K562 (cell line): ENCODE results near the gene ABHD14A. TPM values are rescaled to one million over a fixed set of nuclear protein-coding genes. Genes with fewer than 3 reads are reported as not detected.

Experiments
- ATAC-seq: fragments of 200-7000 bp; cut with Tn5 transposase; 3 replicates; pipeline ENCODE4 v1.9.1; 2020; ENCODE audit warnings: moderate library complexity
- BruUV-seq: library from RNA; stranded (reverse); fragments of 400-500 nt; replicated peaks from 2 replicates; lab custom pipeline; 2021; lab: Mats Ljungman, UMichigan
- CTCF ChIA-PET: fragments of 300-600 bp; formaldehyde crosslinking; extraction: SDS; loops from one replicate; lab custom pipeline; 2021; ENCODE audit warnings: low intra/inter-chr PET ratio; lab: Yijun Ruan, JAX
- POLR2A ChIA-PET: fragments of 300-600, 350-650 bp; sonication (Branson Sonifier 250); formaldehyde crosslinking; extraction: SDS; loops from one replicate; lab custom pipeline; 2021; ENCODE audit warnings: antibody characterized with exemption, inconsistent platforms; lab: Yijun Ruan, JAX
- DNase-seq, 4 experiments: peaks; one replicate each; pipeline versions ENCODE4 v3.0.0 to v3.0.0-alpha.2; 2011 to 2018; ENCODE audit warnings: low spot score in 3 of 4, mixed read lengths in 3 of 4; ENCODE audit errors: extremely low read depth in 1 of 4
- FAIRE-seq: peaks from 2 replicates; lab custom pipeline; 2011; peaks lifted over from hg19 to GRCh38; lab: Jason Lieb, UNC
- H2AFZ ChIP-seq: 2 replicates; pipeline ENCODE4 v1.6.0; 2011; ENCODE audit warnings: low read depth, low read length, control low read depth, inconsistent platforms
- H3K27ac ChIP-seq: fragments of 200-600 bp; 3 replicates; pipeline ENCODE4 v1.8.0; 2011; ENCODE audit warnings: low read depth, mild to moderate bottlenecking, control low read depth, inconsistent platforms, low read length, moderate library complexity, mixed read lengths; ENCODE audit errors: extremely low read depth
- H3K27me3 ChIP-seq, 2 experiments: fragments of 300-600 bp in 1 of 2; 2 replicates in 1 of 2; 3 replicates in 1 of 2; pipeline versions ENCODE4 v1.6.0 to v1.8.0; 2011; ENCODE audit warnings: inconsistent platforms in 2 of 2, low read length in 2 of 2, mild to moderate bottlenecking in 1 of 2, mixed read lengths in 1 of 2, moderate library complexity in 1 of 2; ENCODE audit not compliant: control insufficient read depth in 2 of 2, insufficient read depth in 2 of 2
- H3K36me3 ChIP-seq: fragments of 300-600 bp; 3 replicates; pipeline ENCODE4 v1.8.0; 2011; ENCODE audit warnings: mild to moderate bottlenecking, low read length, inconsistent platforms; ENCODE audit not compliant: control insufficient read depth, insufficient read depth
- H3K4me1 ChIP-seq, 2 experiments: fragments of 200-600 bp in 1 of 2; replicated peaks in 1 of 2; 2 replicates in 1 of 2; 3 replicates in 1 of 2; pipeline versions ENCODE4 v1.5.1 to v1.8.0; 2011; ENCODE audit warnings: inconsistent platforms in 2 of 2, low read length in 2 of 2, mild to moderate bottlenecking in 1 of 2, mixed read lengths in 1 of 2, moderate library complexity in 1 of 2; ENCODE audit not compliant: control insufficient read depth in 2 of 2, insufficient read depth in 2 of 2
- H3K4me2 ChIP-seq: 2 replicates; pipeline ENCODE4 v1.6.1; 2011; ENCODE audit warnings: low read length, control low read depth, inconsistent platforms, mixed read lengths; ENCODE audit not compliant: insufficient read depth
- H3K4me3 ChIP-seq: fragments of 200-600 bp; sonication (generic), shearing (Covaris generic); 2 replicates; pipeline ENCODE4 v1.5.1; 2016; ENCODE audit warnings: control low read depth, inconsistent platforms
- H3K79me2 ChIP-seq: fragments of 200-600 bp; 3 replicates; pipeline ENCODE4 v1.8.0; 2011; ENCODE audit warnings: low read length, inconsistent platforms; ENCODE audit not compliant: control insufficient read depth, insufficient read depth
- H3K9ac ChIP-seq, 2 experiments: 2 replicates each; pipeline versions ENCODE4 v1.6.0 to v1.6.1; 2011; ENCODE audit warnings: low read depth in 2 of 2, low read length in 2 of 2, control low read depth in 1 of 2, inconsistent platforms in 1 of 2, mild to moderate bottlenecking in 1 of 2, mixed read lengths in 1 of 2; ENCODE audit not compliant: insufficient read depth in 1 of 2
- H3K9me1 ChIP-seq: one replicate; pipeline ENCODE4 v1.6.0; 2011; ENCODE audit warnings: inconsistent platforms, mild to moderate bottlenecking, low read length, moderate library complexity; ENCODE audit not compliant: control insufficient read depth, insufficient read depth
- H3K9me3 ChIP-seq: replicated peaks from 2 replicates; pipeline ENCODE4 v1.5.1; 2011; ENCODE audit warnings: low read depth, low read length, inconsistent platforms; ENCODE audit not compliant: control insufficient read depth, insufficient read depth
- H4K20me1 ChIP-seq: replicated peaks from 2 replicates; pipeline ENCODE4 v1.6.1; 2011; ENCODE audit warnings: low read length, inconsistent platforms, mixed read lengths; ENCODE audit not compliant: control insufficient read depth, insufficient read depth
- E2F3 ChIP-seq: fragments of 250-450 bp; sonication (Bioruptor Pico); IDR thresholded peaks from 2 replicates; pipeline ENCODE4 v1.4.0; 2020; ENCODE audit warnings: mild to moderate bottlenecking
- EGR1 ChIP-seq: fragments of 450-650 bp; conservative IDR thresholded peaks from 2 replicates; pipeline ENCODE4 v1.6.1; 2017; ENCODE audit warnings: mild to moderate bottlenecking
- FOXA1 ChIP-seq: fragments of 450-650 bp; IDR thresholded peaks from 2 replicates; pipeline ENCODE4 v1.6.1; 2016; ENCODE audit warnings: mild to moderate bottlenecking, borderline replicate concordance
- GABPA ChIP-seq: fragments of 200-800 bp; sonication (Bioruptor generic); conservative IDR thresholded peaks from 2 replicates; pipeline ENCODE4 v1.6.1; 2016; ENCODE audit warnings: low read depth, missing genetic modification characterization, missing compliant biosample characterization
- GABPB1 ChIP-seq: sonication (generic); formaldehyde crosslinking; IDR thresholded peaks from 2 replicates; pipeline ENCODE4 v1.8.0; 2022; ENCODE audit warnings: mild to moderate bottlenecking, missing genetic modification reagents
- MEF2A ChIP-seq: IDR thresholded peaks from 2 replicates; pipeline ENCODE4 v1.6.1; 2011; ENCODE audit warnings: low read depth, mild to moderate bottlenecking, low read length, moderate library complexity; ENCODE audit not compliant: control insufficient read depth
- MEF2D ChIP-seq: conservative IDR thresholded peaks from 2 replicates; pipeline ENCODE4 v1.6.1; 2016; ENCODE audit warnings: low read depth, missing genetic modification characterization, missing compliant biosample characterization
- PHF8 ChIP-seq: fragments of 200-600 bp; sonication (generic); IDR thresholded peaks from 2 replicates; pipeline ENCODE4 v1.6.1; 2012; ENCODE audit warnings: mixed run types, mild to moderate bottlenecking, inconsistent platforms, low read length, moderate library complexity, borderline replicate concordance
- TFAP4 ChIP-seq: sonication (generic); formaldehyde crosslinking; IDR thresholded peaks from 2 replicates; pipeline ENCODE4 v1.8.0; 2022; ENCODE audit warnings: missing genetic modification reagents, mild to moderate bottlenecking, moderate library complexity, borderline replicate concordance
- VEZF1 ChIP-seq: fragments of 200-800 bp; sonication (Bioruptor generic); IDR thresholded peaks from 2 replicates; pipeline ENCODE4 v1.6.1; 2017; ENCODE audit warnings: missing genetic modification characterization, missing compliant biosample characterization
- ZBTB7A ChIP-seq: IDR thresholded peaks from 2 replicates; pipeline ENCODE4 v1.6.1; 2011; ENCODE audit warnings: low read depth, mild to moderate bottlenecking, low read length, moderate library complexity, borderline replicate concordance; ENCODE audit not compliant: control insufficient read depth
- ZNF140 ChIP-seq: fragments of 250-450 bp; sonication (Bioruptor Pico); IDR thresholded peaks from 2 replicates; pipeline ENCODE4 v1.8.0; 2021; ENCODE audit warnings: moderate library complexity, mild to moderate bottlenecking, inconsistent platforms
- WGBS: fragments of 100-300 bp; shearing (Covaris generic); methylation state at CpG from one replicate; pipeline ENCODE4 v1.1.6; 2016; ENCODE audit warnings: low coverage, mixed read lengths; ENCODE audit not compliant: insufficient coverage; ENCODE audit errors: missing lambda C conversion rate; 5-methylcytosine and 5-hydroxymethylcytosine counted together
- in situ Hi-C: fragments of 300-500 bp; cut with MboI; formaldehyde crosslinking; loops from 4 replicates; pipeline ENCODE4 v1.15.0; 2018; ENCODE audit warnings: inconsistent platforms, mixed read lengths
- intact Hi-C: fragments of 100-400 bp; cut with micrococcal nuclease; formaldehyde crosslinking; loops from 2 replicates; pipeline ENCODE4 v1.14.2; 2022
- polyA plus RNA-seq, 8 experiments: library from polyadenylated mRNA; depleted of rRNA in 4 of 8; stranded (reverse) in 5 of 8; unstranded in 3 of 8; fragments of >200 nt; fragmentation: Nextera tagmentation in 2 of 8; fragmentation: Illumina TruSeq in 1 of 8; extraction: Ambion mirVana in 2 of 8; extraction: Trizol in 1 of 8; gene quantifications; 2 replicates each; pipeline versions ENCODE4 v1.2.1 to v1.2.3, GENCODE V29; 2011 to 2014; ENCODE audit warnings: inconsistent platforms in 1 of 8, missing spikeins in 1 of 8
- total RNA-seq, 7 experiments: library from RNA; depleted of rRNA in 6 of 7; stranded (reverse); fragments of >200 nt in 6 of 7; fragmentation: Illumina TruSeq in 2 of 7; extraction: Trizol in 2 of 7; gene quantifications; 2 replicates each; pipeline versions ENCODE4 v1.2.1 to v1.2.3, GENCODE V29; 2011 to 2021; ENCODE audit warnings: low replicate concordance in 1 of 7

ABHD14A gene
- total and polyA plus RNA-seq, 9 of the 15 experiments (the other 6 are each of a cell fraction or from before 2014, with no cell fraction given): 0.90 to 10.5 (median 8.3) TPM

- peak overlapping the region; percentile 65; the same call in 1 of the 2 replicates for H2AFZ ChIP-seq
- intact Hi-C loops: no loop called here
- H3K4me2 ChIP-seq: peak overlapping the region; percentile 32; the same call in 1 of the 2 replicates
Observed at GRCh38 chr3:52005571-52005986, 30.7 kb downstream of the ABHD14A start.

More at GRCh38 chr3:52005571-52005986, 30.7 kb downstream of the ABHD14A start:
- WGBS: 8% methylated on average over 11 of the region's 15 CpGs
- ChIA-PET POLR2A (no interaction called here), CTCF (interaction anchor here (0.7 kb wide), 1 partner anchor 117 kb away, joined by 3 read pairs; no protein-coding TSS in a partner anchor)
- Histone ChIP-seq H3K27ac (no peak overlapping the region), H3K36me3 (no peaks in the 10 kb centered on the region), H3K4me3 (no peak overlapping the region), H3K9me1 (no peaks in the 10 kb centered on the region), H3K27me3 (no peaks in the 10 kb centered on the region), H3K79me2 (no peaks in the 10 kb centered on the region), H4K20me1 (no peaks in the 10 kb centered on the region), H3K9ac (peak overlapping the region in 1 of 2 experiments; percentile 69; a peak in 2 of 4 replicates), H3K9me3 (no peaks in the 10 kb centered on the region), H3K4me1 (peaks cover 17 to 35% of the 10 kb centered on the region in 2 experiments; a peak in 4 of 5 replicates)
- FAIRE-seq (no peak), DNase-seq (peak; percentile 42 to 47 (median 45)), ATAC-seq (no peak)
- TF ChIP-seq TFAP4 (peak; percentile 36; the same call in 1 of the 2 replicates), VEZF1 (CRISPR knock-in tag) (peak; percentile 68), MEF2D (tag) (peak; percentile 77), GABPB1 (CRISPR knock-in tag) (0 out of 2 replicates have a peak, but pooled peaks have one; percentile 22), ZNF140 (CRISPR knock-in tag) (no peak), GABPA (tag) (0 out of 2 replicates have a peak, but pooled peaks have one; percentile 12), FOXA1 (no peak), PHF8 (0 out of 2 replicates have a peak, but pooled peaks have one; percentile 10), MEF2A (peak; percentile 71; the same call in 1 of the 2 replicates), EGR1 (peak; percentile 90), ZBTB7A (peak; percentile 52; the same call in 1 of the 2 replicates), E2F3 (CRISPR knock-in tag) (no peak)
- no TSS peak for BruUV-seq
- in situ Hi-C loops: loop anchor here (25.0 kb wide), 1 partner anchor 382 kb away; no protein-coding TSS in a partner anchor
